ENCODE data around the gene SCGB1C2.

SCGB1C2 gene

DNA sequence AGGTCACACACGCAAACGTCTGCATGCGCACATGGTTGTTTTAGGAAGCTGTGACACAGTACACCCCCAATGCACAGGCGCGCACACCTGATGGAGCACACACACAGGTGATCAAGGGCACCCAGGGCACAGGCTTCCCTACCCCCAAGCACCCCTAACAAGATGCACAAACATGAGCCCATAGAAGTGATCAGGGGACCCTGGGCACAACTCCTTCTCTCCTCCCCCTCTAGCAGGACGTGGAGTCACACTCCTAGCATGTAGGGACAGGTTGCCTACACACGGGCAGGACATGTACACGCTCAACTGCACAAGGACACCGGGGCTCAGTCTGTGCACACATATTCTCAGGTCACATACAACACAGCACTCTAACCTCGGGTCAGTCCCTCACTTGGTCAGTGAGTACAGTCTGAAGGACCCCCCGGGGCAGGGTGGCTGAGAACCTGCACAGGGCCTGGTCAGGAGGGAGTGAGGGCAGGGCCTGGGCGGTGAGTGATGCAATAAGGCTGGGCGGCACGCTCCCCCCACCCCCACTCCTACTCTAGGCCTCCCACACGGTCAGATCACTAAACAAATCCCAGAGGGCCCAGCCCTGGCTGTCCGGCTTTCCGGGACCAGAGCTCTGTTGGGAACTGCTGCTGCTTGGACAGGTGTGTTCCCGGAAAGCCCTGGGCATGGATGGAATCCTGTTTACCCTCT lies 44.8 kb downstream of the SCGB1C2 start:
- no peak for DNase-seq (ENCODE audit: low read depth in 1 of 2, low spot score in 1 of 2)
- Histone ChIP-seq H3K27me3 (ENCODE audit: insufficient read depth, poor library complexity, severe bottlenecking) (peaks cover 3% of the 10 kb centered on the region), H3K27ac (replicated peaks) (no peak overlapping the region), H3K4me3 (replicated peaks; ENCODE audit: insufficient read depth, low read length) (no peak overlapping the region)
- TF ChIP-seq POLR2AphosphoS5 (IDR thresholded peaks at IDR 0.05; ENCODE audit: low read depth) (no peak), GABPA (IDR thresholded peaks at IDR 0.05; ENCODE audit: low read depth) (no peak), SPI1 (IDR thresholded peaks at IDR 0.05; ENCODE audit: borderline replicate concordance, low read depth) (no peak)
- TF ChIP-seq, protein P1, sequence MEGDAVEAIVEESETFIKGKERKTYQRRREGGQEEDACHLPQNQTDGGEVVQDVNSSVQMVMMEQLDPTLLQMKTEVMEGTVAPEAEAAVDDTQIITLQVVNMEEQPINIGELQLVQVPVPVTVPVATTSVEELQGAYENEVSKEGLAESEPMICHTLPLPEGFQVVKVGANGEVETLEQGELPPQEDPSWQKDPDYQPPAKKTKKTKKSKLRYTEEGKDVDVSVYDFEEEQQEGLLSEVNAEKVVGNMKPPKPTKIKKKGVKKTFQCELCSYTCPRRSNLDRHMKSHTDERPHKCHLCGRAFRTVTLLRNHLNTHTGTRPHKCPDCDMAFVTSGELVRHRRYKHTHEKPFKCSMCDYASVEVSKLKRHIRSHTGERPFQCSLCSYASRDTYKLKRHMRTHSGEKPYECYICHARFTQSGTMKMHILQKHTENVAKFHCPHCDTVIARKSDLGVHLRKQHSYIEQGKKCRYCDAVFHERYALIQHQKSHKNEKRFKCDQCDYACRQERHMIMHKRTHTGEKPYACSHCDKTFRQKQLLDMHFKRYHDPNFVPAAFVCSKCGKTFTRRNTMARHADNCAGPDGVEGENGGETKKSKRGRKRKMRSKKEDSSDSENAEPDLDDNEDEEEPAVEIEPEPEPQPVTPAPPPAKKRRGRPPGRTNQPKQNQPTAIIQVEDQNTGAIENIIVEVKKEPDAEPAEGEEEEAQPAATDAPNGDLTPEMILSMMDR (IDR thresholded peaks at IDR 0.05; ENCODE audit: insufficient read depth, low read length), result no peak
- TF ChIP-seq, protein P2, sequence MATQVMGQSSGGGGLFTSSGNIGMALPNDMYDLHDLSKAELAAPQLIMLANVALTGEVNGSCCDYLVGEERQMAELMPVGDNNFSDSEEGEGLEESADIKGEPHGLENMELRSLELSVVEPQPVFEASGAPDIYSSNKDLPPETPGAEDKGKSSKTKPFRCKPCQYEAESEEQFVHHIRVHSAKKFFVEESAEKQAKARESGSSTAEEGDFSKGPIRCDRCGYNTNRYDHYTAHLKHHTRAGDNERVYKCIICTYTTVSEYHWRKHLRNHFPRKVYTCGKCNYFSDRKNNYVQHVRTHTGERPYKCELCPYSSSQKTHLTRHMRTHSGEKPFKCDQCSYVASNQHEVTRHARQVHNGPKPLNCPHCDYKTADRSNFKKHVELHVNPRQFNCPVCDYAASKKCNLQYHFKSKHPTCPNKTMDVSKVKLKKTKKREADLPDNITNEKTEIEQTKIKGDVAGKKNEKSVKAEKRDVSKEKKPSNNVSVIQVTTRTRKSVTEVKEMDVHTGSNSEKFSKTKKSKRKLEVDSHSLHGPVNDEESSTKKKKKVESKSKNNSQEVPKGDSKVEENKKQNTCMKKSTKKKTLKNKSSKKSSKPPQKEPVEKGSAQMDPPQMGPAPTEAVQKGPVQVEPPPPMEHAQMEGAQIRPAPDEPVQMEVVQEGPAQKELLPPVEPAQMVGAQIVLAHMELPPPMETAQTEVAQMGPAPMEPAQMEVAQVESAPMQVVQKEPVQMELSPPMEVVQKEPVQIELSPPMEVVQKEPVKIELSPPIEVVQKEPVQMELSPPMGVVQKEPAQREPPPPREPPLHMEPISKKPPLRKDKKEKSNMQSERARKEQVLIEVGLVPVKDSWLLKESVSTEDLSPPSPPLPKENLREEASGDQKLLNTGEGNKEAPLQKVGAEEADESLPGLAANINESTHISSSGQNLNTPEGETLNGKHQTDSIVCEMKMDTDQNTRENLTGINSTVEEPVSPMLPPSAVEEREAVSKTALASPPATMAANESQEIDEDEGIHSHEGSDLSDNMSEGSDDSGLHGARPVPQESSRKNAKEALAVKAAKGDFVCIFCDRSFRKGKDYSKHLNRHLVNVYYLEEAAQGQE (IDR thresholded peaks at IDR 0.05; ENCODE audit: insufficient replicate concordance, low read depth), result no peak

DNA sequence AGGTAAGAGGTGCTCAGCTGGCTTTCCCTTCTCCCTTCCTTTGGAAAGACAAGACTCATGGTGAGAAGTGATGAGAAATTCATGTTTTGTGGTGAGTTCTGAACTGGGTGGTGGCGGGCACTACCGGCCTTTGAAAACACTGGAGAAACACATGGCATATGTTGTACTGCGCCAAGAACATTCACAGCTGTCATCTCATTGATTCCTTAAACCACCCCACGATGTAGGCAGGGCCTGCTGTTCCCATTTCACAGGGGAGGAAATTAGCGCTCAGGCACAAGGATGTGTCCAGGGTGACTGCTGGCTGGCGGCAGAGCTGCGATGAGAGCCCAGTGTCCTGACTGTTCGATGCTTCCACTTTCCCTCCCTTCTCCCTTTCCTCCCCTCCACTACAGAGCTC lies 45.7 kb downstream of the SCGB1C2 start:
- Histone ChIP-seq H3K27me3 (ENCODE audit: insufficient read depth, poor library complexity, severe bottlenecking) (peaks cover 3% of the 10 kb centered on the region), H3K4me3 (replicated peaks; ENCODE audit: insufficient read depth, low read length) (no peak overlapping the region), H3K27ac (replicated peaks) (no peak overlapping the region)
- no peak for DNase-seq (ENCODE audit: low read depth in 1 of 2, low spot score in 1 of 2)
- TF ChIP-seq, protein P2 (IDR thresholded peaks at IDR 0.05; ENCODE audit: insufficient replicate concordance, low read depth), result no peak
- TF ChIP-seq, protein P1 (IDR thresholded peaks at IDR 0.05; ENCODE audit: insufficient read depth, low read length), result no peak
- TF ChIP-seq POLR2AphosphoS5 (IDR thresholded peaks at IDR 0.05; ENCODE audit: low read depth) (no peak), SPI1 (IDR thresholded peaks at IDR 0.05; ENCODE audit: borderline replicate concordance, low read depth) (no peak), GABPA (IDR thresholded peaks at IDR 0.05; ENCODE audit: low read depth) (no peak)

DNA sequence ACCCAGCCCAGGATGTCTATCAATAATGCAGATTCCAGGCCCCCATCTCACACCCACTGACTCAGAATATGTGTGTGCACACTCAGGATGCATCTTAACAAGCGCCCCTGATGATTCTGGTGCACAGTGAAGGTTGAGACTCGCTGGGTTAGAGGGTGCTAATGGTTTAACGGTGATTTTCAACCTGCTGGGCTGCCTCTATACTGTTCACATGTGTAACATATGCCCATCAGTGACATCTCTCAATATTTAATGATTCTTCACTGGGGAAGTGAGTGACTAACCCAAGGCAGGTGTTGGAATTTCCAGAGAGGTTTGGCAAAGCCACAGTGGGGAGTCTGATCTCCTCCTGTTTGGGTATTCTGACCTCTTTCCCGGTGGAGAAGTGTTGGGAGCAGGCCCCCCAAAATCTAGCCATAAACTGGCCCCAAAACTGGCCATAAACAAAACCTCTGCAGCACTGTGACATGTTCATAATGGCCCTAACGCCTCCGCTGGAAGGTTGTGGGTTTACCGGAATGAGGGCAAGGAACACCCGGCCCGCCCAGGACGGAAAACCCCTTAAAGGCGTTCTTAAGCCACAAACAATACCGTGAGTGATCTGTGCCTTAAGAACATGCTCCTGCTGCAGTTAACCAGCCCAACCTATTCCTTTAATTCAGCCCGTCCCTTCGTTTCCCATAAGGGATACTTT lies 48.2 kb downstream of the SCGB1C2 start:
- Histone ChIP-seq H3K27me3 (ENCODE audit: insufficient read depth, poor library complexity, severe bottlenecking) (no peaks in the 10 kb centered on the region), H3K27ac (replicated peaks) (no peak overlapping the region), H3K4me3 (replicated peaks; ENCODE audit: insufficient read depth, low read length) (no peak overlapping the region)
- no peak for TF ChIP-seq POLR2AphosphoS5 (IDR thresholded peaks at IDR 0.05; ENCODE audit: low read depth)
- TF ChIP-seq, protein P2 (IDR thresholded peaks at IDR 0.05; ENCODE audit: insufficient replicate concordance, low read depth), result no peak
- DNase-seq (ENCODE audit: low read depth in 1 of 2, low spot score in 1 of 2), result no peak

All from HL-60 (cell line).